ENCODE data around the gene SCYGR7.

The SCYGR7 gene

DNA sequence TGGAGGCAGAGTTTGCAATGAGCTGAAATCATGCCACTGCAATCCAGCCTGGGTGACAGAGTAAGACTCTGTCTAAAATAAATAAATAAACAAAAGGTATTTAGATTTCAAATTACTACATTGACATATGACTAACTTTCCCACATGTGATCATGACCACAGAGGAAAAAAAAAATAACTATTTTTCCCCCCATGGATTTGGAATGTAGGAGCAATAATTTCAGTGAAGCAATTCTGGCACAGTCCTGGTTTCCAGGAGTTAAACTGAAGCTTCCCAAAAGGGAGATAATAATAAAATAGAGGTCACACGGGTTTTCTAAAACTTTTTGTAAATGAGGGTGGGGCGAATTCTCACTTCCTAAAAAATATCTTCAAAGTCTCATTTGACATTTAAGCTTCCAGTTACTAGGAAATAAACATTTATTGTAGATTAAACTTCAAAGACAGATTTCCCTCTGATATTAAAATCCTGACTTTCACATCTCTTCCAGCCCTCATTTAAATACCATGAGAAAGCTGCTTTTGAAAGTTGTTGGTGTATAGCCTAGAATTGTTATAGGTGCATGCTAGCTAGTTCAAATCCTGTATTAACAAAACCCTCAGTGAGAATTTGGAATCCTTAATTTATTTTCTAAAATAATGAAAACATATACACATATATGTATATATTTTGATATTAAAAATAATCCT lies 31.0 kb upstream of the SCYGR7 start:
- no peak for DNase-seq

GRCh38 chr2:227701556-227701955 lies 26.6 kb upstream of the SCYGR7 start:
- Histone ChIP-seq H3K4me1 (ENCODE audit: insufficient read depth, low read length) (no peaks in the 10 kb centered on the region), H3K4me2 (ENCODE audit: insufficient read depth, low read length) (no peak overlapping the region), H3K9ac (ENCODE audit: low read depth, low read length) (no peak overlapping the region), H3K36me3 (ENCODE audit: insufficient read depth, low read length) (no peaks in the 10 kb centered on the region), H2AFZ (ENCODE audit: low read depth, low read length) (no peak overlapping the region), H3K27ac (ENCODE audit: low read length) (no peak overlapping the region), H3K79me2 (ENCODE audit: insufficient read depth, low read length) (no peaks in the 10 kb centered on the region), H4K20me1 (ENCODE audit: insufficient read depth, low read length) (no peaks in the 10 kb centered on the region), H3K27me3 (ENCODE audit: insufficient read depth, low read length, poor library complexity) (no peaks in the 10 kb centered on the region), H3K4me3 (ENCODE audit: low read depth in 1 of 2, low read length in 2 of 2) (no peak overlapping the region), H3K9me3 (ENCODE audit: insufficient read depth, low read length, severe bottlenecking) (no peaks in the 10 kb centered on the region)
- no peak for ATAC-seq (ENCODE audit: insufficient read depth, low read depth)
- no peak for DNase-seq
- TF ChIP-seq EZH2 (IDR thresholded peaks at IDR 0.05; ENCODE audit: borderline replicate concordance, low read depth, low read length, severe bottlenecking), result no peak
- TF ChIP-seq, protein P1, sequence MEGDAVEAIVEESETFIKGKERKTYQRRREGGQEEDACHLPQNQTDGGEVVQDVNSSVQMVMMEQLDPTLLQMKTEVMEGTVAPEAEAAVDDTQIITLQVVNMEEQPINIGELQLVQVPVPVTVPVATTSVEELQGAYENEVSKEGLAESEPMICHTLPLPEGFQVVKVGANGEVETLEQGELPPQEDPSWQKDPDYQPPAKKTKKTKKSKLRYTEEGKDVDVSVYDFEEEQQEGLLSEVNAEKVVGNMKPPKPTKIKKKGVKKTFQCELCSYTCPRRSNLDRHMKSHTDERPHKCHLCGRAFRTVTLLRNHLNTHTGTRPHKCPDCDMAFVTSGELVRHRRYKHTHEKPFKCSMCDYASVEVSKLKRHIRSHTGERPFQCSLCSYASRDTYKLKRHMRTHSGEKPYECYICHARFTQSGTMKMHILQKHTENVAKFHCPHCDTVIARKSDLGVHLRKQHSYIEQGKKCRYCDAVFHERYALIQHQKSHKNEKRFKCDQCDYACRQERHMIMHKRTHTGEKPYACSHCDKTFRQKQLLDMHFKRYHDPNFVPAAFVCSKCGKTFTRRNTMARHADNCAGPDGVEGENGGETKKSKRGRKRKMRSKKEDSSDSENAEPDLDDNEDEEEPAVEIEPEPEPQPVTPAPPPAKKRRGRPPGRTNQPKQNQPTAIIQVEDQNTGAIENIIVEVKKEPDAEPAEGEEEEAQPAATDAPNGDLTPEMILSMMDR (IDR thresholded peaks at IDR 0.05; ENCODE audit: borderline replicate concordance, extremely low read depth, low read length, poor library complexity, severe bottlenecking), result no peak

More for the DNA sequence above, 31.0 kb upstream of the SCYGR7 start:
- H3K36me3 ChIP-seq (ENCODE audit: insufficient read depth, low read length), result no peaks in the 10 kb centered on the region
- H3K27me3 ChIP-seq (ENCODE audit: insufficient read depth, low read length, poor library complexity), result no peaks in the 10 kb centered on the region
- no peak overlapping the region for H3K9ac ChIP-seq (ENCODE audit: low read depth, low read length)
- H4K20me1 ChIP-seq (ENCODE audit: insufficient read depth, low read length), result no peaks in the 10 kb centered on the region
- no peaks in the 10 kb centered on the region for H3K9me3 ChIP-seq (ENCODE audit: insufficient read depth, low read length, severe bottlenecking)
- no peak overlapping the region for H3K27ac ChIP-seq (ENCODE audit: low read length)
- no peak overlapping the region for H3K4me3 ChIP-seq (ENCODE audit: low read depth in 1 of 2, low read length in 2 of 2)
- H3K4me1 ChIP-seq (ENCODE audit: insufficient read depth, low read length), result no peaks in the 10 kb centered on the region
- TF ChIP-seq EZH2 (IDR thresholded peaks at IDR 0.05; ENCODE audit: borderline replicate concordance, low read depth, low read length, severe bottlenecking), result no peak
- TF ChIP-seq, protein P1 (IDR thresholded peaks at IDR 0.05; ENCODE audit: borderline replicate concordance, extremely low read depth, low read length, poor library complexity, severe bottlenecking), result no peak
- H2AFZ ChIP-seq (ENCODE audit: low read depth, low read length), result no peak overlapping the region
- no peak for ATAC-seq (ENCODE audit: insufficient read depth, low read depth)
- H3K4me2 ChIP-seq (ENCODE audit: insufficient read depth, low read length), result no peak overlapping the region
- H3K79me2 ChIP-seq (ENCODE audit: insufficient read depth, low read length), result no peaks in the 10 kb centered on the region

GRCh38 chr2:227703280-227703732 lies 24.8 kb upstream of the SCYGR7 start:
- no peaks in the 10 kb centered on the region for H3K4me1 ChIP-seq (ENCODE audit: insufficient read depth, low read length)
- no peaks in the 10 kb centered on the region for H3K9me3 ChIP-seq (ENCODE audit: insufficient read depth, low read length, severe bottlenecking)
- no peak overlapping the region for H2AFZ ChIP-seq (ENCODE audit: low read depth, low read length)
- no peak overlapping the region for H3K4me2 ChIP-seq (ENCODE audit: insufficient read depth, low read length)
- no peaks in the 10 kb centered on the region for H3K27me3 ChIP-seq (ENCODE audit: insufficient read depth, low read length, poor library complexity)
- H3K4me3 ChIP-seq (ENCODE audit: low read depth in 1 of 2, low read length in 2 of 2), result no peak overlapping the region
- H3K9ac ChIP-seq (ENCODE audit: low read depth, low read length), result no peak overlapping the region
- DNase-seq, result no peak
- H3K79me2 ChIP-seq (ENCODE audit: insufficient read depth, low read length), result no peaks in the 10 kb centered on the region
- ATAC-seq (ENCODE audit: insufficient read depth, low read depth), result no peak
- H3K36me3 ChIP-seq (ENCODE audit: insufficient read depth, low read length), result no peaks in the 10 kb centered on the region
- TF ChIP-seq, protein P1 (IDR thresholded peaks at IDR 0.05; ENCODE audit: borderline replicate concordance, extremely low read depth, low read length, poor library complexity, severe bottlenecking), result no peak
- TF ChIP-seq EZH2 (IDR thresholded peaks at IDR 0.05; ENCODE audit: borderline replicate concordance, low read depth, low read length, severe bottlenecking), result no peak
- no peak overlapping the region for H3K27ac ChIP-seq (ENCODE audit: low read length)
- H4K20me1 ChIP-seq (ENCODE audit: insufficient read depth, low read length), result no peaks in the 10 kb centered on the region

Data from DND-41 (cell line).